Measurements from ENCODE around the gene PACRG.

The PACRG gene

DNA sequence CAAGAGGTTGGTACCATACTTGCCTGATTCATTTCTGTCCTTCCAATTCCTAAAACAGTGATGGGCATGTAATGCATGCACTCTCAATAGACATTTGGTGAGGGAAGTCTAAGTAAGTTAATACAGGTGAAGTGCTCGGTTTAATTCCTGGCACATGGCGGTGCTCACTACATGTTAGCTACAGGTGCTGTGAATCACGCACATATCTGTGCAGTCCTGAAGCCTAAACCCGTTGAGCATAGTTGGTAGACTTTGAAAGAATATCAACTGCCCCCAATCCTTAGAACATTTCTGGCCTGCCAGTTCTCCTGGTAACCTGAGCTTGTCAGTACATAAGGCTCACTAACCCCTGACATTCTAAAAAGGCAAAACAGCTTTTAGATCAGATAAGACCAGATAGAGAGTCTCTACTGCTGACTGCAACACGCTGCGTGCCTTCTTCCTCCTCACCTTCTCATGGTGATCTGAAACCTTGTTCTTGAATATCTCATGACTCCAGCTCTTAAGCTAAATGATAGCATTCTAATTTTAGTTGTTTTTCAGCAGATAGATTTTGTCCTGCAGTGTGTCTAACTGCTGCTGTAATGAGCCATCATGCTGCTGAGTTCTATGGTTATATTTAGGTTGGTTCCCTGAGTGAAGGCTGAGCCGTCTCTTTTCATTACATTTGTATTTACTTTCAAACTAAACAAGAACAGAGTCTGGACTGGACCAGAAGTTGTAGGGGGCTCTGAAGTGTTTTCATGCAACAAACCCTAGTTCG lies 358.3 kb downstream of the PACRG start:
- no peak for DNase-seq (ENCODE audit: low spot score)
- ChIA-PET POLR2A (ENCODE audit: low non-redundant PET) (no interaction called here), CTCF (interaction anchor here (0.6 kb wide), 1 partner anchor 45 kb away, joined by 3 read pairs; no protein-coding TSS in a partner anchor)
- H3K27ac ChIP-seq: no peak overlapping the region
- TF ChIP-seq, protein P1, sequence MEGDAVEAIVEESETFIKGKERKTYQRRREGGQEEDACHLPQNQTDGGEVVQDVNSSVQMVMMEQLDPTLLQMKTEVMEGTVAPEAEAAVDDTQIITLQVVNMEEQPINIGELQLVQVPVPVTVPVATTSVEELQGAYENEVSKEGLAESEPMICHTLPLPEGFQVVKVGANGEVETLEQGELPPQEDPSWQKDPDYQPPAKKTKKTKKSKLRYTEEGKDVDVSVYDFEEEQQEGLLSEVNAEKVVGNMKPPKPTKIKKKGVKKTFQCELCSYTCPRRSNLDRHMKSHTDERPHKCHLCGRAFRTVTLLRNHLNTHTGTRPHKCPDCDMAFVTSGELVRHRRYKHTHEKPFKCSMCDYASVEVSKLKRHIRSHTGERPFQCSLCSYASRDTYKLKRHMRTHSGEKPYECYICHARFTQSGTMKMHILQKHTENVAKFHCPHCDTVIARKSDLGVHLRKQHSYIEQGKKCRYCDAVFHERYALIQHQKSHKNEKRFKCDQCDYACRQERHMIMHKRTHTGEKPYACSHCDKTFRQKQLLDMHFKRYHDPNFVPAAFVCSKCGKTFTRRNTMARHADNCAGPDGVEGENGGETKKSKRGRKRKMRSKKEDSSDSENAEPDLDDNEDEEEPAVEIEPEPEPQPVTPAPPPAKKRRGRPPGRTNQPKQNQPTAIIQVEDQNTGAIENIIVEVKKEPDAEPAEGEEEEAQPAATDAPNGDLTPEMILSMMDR (conservative IDR thresholded peaks at IDR 0.05; ENCODE audit: low read depth): no peak

DNA sequence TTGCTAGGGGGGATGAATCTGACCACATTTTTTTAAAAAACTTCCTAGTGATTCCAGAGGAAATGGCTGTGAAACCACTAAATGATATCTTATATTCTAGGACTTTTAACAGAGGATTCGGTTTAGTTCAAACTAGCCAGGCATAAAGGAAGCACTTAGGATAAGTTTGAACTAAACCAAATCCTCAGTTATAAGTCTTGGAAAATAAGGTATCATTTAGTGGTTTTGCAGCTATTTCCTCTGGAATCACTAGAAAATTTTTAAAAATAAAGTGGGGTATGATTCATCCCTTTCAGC lies 358.8 kb downstream of the PACRG start:
- TF ChIP-seq, protein P1 (conservative IDR thresholded peaks at IDR 0.05; ENCODE audit: low read depth): no peak
- H3K27ac ChIP-seq: no peak overlapping the region
- POLR2A ChIA-PET (ENCODE audit: low non-redundant PET): no interaction called here
- no peak for DNase-seq (ENCODE audit: low spot score)
- CTCF ChIA-PET: interaction anchor here (0.6 kb wide), 1 partner anchor 45 kb away, joined by 3 read pairs; no protein-coding TSS in a partner anchor

DNA sequence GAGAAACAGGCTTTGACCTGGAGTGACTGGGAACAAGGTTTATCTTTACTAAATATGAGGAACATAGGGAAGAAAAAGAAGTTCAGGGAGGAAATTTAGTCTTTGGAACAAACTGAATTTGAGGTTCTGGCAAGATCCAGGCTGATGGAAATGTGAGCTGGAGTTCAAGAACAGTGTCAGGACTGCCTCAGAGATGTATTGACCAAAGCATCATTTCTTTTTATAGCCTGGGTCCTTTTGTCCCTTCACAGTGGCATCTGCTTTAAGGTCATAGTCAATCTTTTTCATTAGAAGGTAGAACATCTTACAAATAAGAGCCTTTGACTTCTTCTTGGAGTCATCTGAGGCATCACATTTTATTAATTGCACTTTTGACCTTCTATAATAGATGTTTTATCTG lies 360.2 kb downstream of the PACRG start:
- TF ChIP-seq, protein P1 (conservative IDR thresholded peaks at IDR 0.05; ENCODE audit: low read depth): no peak
- DNase-seq (ENCODE audit: low spot score): no peak
- ChIA-PET CTCF (no interaction called here), POLR2A (ENCODE audit: low non-redundant PET) (no interaction called here)
- no peak overlapping the region for H3K27ac ChIP-seq

DNA sequence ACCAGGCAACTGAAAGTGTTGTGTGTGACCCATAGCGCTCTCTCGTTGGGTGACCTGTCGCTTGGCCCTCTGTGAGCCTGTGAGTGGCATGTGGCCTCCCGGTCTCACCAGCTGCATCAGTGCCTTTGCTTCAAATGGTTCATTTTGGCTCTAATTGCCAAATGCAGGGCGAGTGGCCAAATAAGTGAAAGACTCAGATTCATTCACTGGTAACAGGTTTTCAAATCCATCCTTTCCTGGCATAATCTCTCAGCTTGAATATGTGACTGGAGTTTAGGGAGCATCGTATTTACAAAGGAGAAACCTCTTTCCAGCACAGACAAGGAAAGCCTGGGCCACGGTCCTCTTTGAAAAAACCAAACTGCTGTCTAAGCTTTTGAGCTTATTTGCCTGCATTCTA lies 365.1 kb downstream of the PACRG start:
- ChIA-PET POLR2A (ENCODE audit: low non-redundant PET) (no interaction called here), CTCF (no interaction called here)
- TF ChIP-seq, protein P1 (conservative IDR thresholded peaks at IDR 0.05; ENCODE audit: low read depth): no peak
- no peak overlapping the region for H3K27ac ChIP-seq
- DNase-seq (ENCODE audit: low spot score): no peak

DNA sequence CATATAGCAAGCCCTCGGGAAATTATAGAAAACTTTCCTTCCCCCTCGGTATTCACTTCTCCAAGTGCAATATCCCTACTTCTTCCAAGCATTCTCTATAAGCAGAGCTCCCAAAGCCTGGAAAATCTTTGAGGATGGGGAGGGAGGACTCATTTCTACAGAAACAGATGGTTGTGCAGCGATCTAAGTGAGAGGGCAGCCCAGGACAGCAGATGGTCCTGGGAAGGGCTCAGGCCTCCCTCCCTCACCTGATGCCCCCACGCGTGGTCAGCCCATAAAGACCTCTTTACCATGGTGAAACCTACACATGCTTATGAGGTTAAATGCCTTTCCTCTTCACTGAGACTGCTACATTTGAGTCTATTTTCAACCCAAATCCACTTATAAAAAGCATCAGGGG lies 367.1 kb downstream of the PACRG start:
- CTCF ChIA-PET: no interaction called here
- TF ChIP-seq, protein P1 (conservative IDR thresholded peaks at IDR 0.05; ENCODE audit: low read depth): no peak
- POLR2A ChIA-PET (ENCODE audit: low non-redundant PET): no interaction called here
- DNase-seq (ENCODE audit: low spot score): no peak
- no peak overlapping the region for H3K27ac ChIP-seq

DNA sequence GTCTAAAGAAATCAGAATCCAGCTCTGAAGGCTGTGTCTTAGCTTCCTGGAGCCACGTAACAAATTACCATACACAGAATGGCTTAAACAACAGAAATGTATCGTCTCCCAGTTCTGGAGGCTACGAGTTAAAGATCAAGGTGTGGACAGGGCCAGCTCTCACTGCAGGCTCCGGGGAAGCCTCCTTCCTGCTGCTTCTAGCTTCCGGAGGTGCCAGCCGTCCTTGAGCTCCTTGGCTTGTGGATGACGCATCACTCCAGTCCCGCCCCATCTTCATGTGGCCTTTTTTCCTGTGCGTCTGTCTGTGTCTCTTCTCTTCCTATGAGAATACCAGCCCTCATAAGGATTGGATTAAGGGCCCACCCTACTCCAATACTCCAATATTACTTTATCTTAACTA lies 367.6 kb downstream of the PACRG start:
- H3K27ac ChIP-seq: no peak overlapping the region
- TF ChIP-seq, protein P1 (conservative IDR thresholded peaks at IDR 0.05; ENCODE audit: low read depth): no peak
- CTCF ChIA-PET: no interaction called here
- no peak for DNase-seq (ENCODE audit: low spot score)
- POLR2A ChIA-PET (ENCODE audit: low non-redundant PET): no interaction called here

Measured in RWPE1 (cell line).